Measurements from ENCODE around the gene GLS2. TPM values are rescaled to one million over a fixed set of nuclear protein-coding genes. Genes with fewer than 3 reads are reported as not detected.

The GLS2 gene
- total RNA-seq, 1 donor from 2014 or later: 4.8 TPM

DNA sequence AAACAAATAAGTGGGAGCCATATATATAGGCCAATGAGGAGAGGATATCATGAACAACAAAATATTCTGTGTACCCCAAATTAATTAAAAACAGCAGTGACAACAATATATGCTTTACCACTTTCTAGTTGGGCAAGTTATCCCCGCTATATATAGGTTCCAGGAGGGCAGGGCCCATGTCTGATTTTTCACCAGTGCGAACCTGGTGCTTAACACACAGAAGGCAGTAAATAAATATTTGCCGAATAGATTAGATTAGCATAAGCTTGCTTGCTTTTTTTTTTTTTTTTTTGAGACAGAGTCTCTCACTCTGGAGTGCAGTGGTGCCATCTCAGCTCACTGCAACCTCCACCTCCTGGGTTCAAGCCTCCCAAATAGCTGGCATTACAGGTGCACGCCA, 30.1 kb downstream of the GLS2 start:
- no peak for ATAC-seq
- Histone ChIP-seq H3K27ac (no peak overlapping the region), H3K9me3 (no peaks in the 10 kb centered on the region), H3K36me3 (no peaks in the 10 kb centered on the region), H3K4me3 (no peak overlapping the region), H3K4me1 (no peaks in the 10 kb centered on the region), H3K27me3 (ENCODE audit: low read depth) (no peaks in the 10 kb centered on the region)
- intact Hi-C loops (cut with DNase I): no loop called here
- no peak for DNase-seq
- TF ChIP-seq, protein P1, sequence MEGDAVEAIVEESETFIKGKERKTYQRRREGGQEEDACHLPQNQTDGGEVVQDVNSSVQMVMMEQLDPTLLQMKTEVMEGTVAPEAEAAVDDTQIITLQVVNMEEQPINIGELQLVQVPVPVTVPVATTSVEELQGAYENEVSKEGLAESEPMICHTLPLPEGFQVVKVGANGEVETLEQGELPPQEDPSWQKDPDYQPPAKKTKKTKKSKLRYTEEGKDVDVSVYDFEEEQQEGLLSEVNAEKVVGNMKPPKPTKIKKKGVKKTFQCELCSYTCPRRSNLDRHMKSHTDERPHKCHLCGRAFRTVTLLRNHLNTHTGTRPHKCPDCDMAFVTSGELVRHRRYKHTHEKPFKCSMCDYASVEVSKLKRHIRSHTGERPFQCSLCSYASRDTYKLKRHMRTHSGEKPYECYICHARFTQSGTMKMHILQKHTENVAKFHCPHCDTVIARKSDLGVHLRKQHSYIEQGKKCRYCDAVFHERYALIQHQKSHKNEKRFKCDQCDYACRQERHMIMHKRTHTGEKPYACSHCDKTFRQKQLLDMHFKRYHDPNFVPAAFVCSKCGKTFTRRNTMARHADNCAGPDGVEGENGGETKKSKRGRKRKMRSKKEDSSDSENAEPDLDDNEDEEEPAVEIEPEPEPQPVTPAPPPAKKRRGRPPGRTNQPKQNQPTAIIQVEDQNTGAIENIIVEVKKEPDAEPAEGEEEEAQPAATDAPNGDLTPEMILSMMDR (IDR thresholded peaks at IDR 0.05): no peak

DNA sequence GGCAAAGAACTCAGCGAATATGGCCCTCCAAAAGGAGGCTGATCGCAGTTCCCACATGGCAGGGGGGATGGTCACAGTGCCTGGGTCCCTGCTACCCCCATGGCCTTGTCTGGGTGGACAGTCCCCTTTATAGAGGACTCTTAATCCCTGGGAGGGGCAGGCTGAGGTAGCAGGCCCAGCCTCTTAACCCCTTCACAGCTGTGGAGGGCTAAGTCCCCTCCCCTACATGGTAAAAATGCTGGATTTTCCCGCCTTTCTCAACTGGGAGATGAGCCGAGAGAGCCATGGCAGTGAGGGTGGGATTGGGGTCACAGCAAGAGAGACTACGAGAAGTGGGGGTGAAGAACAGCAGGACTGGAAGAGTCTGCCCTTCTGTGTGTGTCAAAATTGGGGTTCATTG, 33.4 kb downstream of the GLS2 start, which contains the start of gene MIP:
Gene MIP (minus strand): TSS at position 101 of the 400 bp plus-strand sequence. CDS start 44 bp downstream, at position 57.
- H3K36me3 ChIP-seq: no peaks in the 10 kb centered on the region

GRCh38 chr12:56451147-56451546, 36.8 kb downstream of the GLS2 start:
- ATAC-seq: no peak
- no peak overlapping the region for H3K4me3 ChIP-seq
- DNase-seq: no peak
- no peaks in the 10 kb centered on the region for H3K27me3 ChIP-seq (ENCODE audit: low read depth)
- H3K27ac ChIP-seq: no peak overlapping the region
- TF ChIP-seq, protein P1 (IDR thresholded peaks at IDR 0.05): no peak
- intact Hi-C loops (cut with DNase I): no loop called here
- no peaks in the 10 kb centered on the region for H3K36me3 ChIP-seq
- no peaks in the 10 kb centered on the region for H3K9me3 ChIP-seq
- H3K4me1 ChIP-seq: peaks cover 12% of the 10 kb centered on the region

More for the DNA sequence above, 33.4 kb downstream of the GLS2 start, which contains the start of gene MIP:
- Histone ChIP-seq H3K4me1 (peaks cover 5% of the 10 kb centered on the region), H3K9me3 (no peaks in the 10 kb centered on the region), H3K27me3 (ENCODE audit: low read depth) (no peaks in the 10 kb centered on the region), H3K27ac (no peak within 1 kb of the TSS), H3K4me3 (no peak within 1 kb of the TSS)
- ATAC-seq (no peak), DNase-seq (no peak)
- TF ChIP-seq, protein P1 (IDR thresholded peaks at IDR 0.05): no peak
- intact Hi-C loops (cut with DNase I): no loop called here

DNA sequence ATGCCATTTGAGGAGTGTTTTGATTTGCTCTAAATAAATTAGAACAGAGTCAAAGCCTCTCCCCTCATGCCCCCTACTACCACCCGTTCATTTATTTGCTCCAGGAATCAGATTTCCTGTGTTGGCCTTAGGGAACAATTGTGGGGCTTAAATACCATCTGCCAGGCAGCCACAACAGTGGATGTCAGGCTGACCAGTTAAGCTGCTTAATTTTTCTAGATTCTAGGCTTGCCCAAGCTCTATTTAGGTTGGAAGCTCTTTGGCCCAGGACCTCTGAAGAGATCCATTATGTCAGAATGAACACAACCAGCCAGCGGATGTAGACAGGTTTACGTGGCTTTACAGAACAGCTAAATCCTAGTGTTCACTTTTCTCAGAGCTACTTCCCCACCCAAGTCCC, 37.7 kb downstream of the GLS2 start:
- Histone ChIP-seq H3K36me3 (no peaks in the 10 kb centered on the region), H3K27me3 (ENCODE audit: low read depth) (no peaks in the 10 kb centered on the region), H3K4me3 (no peak overlapping the region), H3K27ac (no peak overlapping the region), H3K4me1 (peaks cover 12% of the 10 kb centered on the region), H3K9me3 (no peaks in the 10 kb centered on the region)
- intact Hi-C loops (cut with DNase I): no loop called here
- TF ChIP-seq, protein P1 (IDR thresholded peaks at IDR 0.05): no peak
- no peak for DNase-seq
- ATAC-seq: no peak

DNA sequence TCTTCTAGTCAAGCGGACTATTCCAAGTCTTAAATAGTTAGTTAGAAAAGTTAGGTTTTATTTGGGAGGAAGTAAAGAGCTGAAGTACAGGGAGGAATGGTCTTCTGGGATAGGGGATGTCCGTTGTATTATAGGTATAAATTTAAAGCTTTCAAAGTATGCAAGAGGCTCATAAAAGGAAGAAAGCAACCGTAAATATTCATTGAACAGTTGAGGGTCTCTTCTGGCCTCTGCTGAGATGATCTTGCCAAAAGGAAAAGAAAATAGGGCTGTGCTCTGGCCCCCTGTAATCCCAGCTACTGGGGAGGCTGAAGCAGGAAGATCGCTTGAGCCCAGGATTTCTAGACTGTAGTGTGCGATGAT, 38.4 kb downstream of the GLS2 start:
- intact Hi-C loops (cut with DNase I): no loop called here
- Histone ChIP-seq H3K4me3 (peak overlapping the region; percentile 79), H3K4me1 (peaks cover 12% of the 10 kb centered on the region), H3K27ac (peak overlapping the region; percentile 87), H3K9me3 (no peaks in the 10 kb centered on the region), H3K27me3 (ENCODE audit: low read depth) (no peaks in the 10 kb centered on the region), H3K36me3 (no peaks in the 10 kb centered on the region)
- TF ChIP-seq, protein P1 (IDR thresholded peaks at IDR 0.05): no peak
- peak in 1 of 2 donors; percentile 2 for ATAC-seq
- no peak for DNase-seq

Measured in lower lobe of right lung (tissue), 2 donors.